GM12878 (cell line): ENCODE measurements around the gene FLYWCH2. TPM values are rescaled to one million over a fixed set of nuclear protein-coding genes. Genes with fewer than 3 reads are reported as not detected.
A peak's percentile ranks its signal among the peaks of the same experiment; 100 is the strongest.

Experiments used
- ATF3 ChIP-seq: IDR thresholded peaks from 2 replicates; pipeline ENCODE4 v1.6.1; 2011; ENCODE audit warnings: low read depth, mild to moderate bottlenecking, low read length, moderate library complexity, borderline replicate concordance; ENCODE audit errors: extremely low read depth
- ATF7 ChIP-seq: fragments of 450-650 bp; IDR thresholded peaks from 2 replicates; pipeline ENCODE4 v1.6.1; 2016; ENCODE audit warnings: low read depth, mild to moderate bottlenecking
- CREB1 ChIP-seq: IDR thresholded peaks from 2 replicates; pipeline ENCODE4 v1.6.1; 2012; ENCODE audit warnings: low read depth, mild to moderate bottlenecking, inconsistent platforms
- CREM ChIP-seq: IDR thresholded peaks from 2 replicates; pipeline ENCODE4 v1.6.1; 2014; ENCODE audit warnings: antibody characterized with exemption, low read depth
- CTCF ChIP-seq, 3 experiments: IDR thresholded peaks in 2 of 3; conservative IDR thresholded peaks in 1 of 3; 2 replicates each; pipeline ENCODE4 v1.5.1; 2011; ENCODE audit warnings: low read depth in 3 of 3, low read length in 3 of 3, mild to moderate bottlenecking in 3 of 3, control low read depth in 2 of 3, moderate library complexity in 2 of 3, inconsistent platforms in 1 of 3, mixed read lengths in 1 of 3; ENCODE audit not compliant: control insufficient read depth in 2 of 3, insufficient read depth in 1 of 3; ENCODE audit errors: extremely low read depth in 1 of 3
- CUX1 ChIP-seq: IDR thresholded peaks from 2 replicates; pipeline ENCODE4 v1.6.1; 2012; ENCODE audit warnings: improper control_type of control experiment, low read depth, low read length; ENCODE audit not compliant: insufficient replicate concordance
- ETV6 ChIP-seq, 2 experiments: fragments of 450-650 bp in 1 of 2; IDR thresholded peaks in 1 of 2; conservative IDR thresholded peaks in 1 of 2; 2 replicates each; pipeline ENCODE4 v1.6.1; 2014; ENCODE audit warnings: antibody characterized with exemption in 1 of 2, borderline replicate concordance in 1 of 2, low read depth in 1 of 2, mild to moderate bottlenecking in 1 of 2, moderate library complexity in 1 of 2
- FOXK2 ChIP-seq: fragments of 450-650 bp; IDR thresholded peaks from 2 replicates; pipeline ENCODE4 v1.6.1; 2017; ENCODE audit warnings: mild to moderate bottlenecking, moderate library complexity
- HDGF ChIP-seq: fragments of 450-650 bp; IDR thresholded peaks from 2 replicates; pipeline ENCODE4 v1.6.1; 2016; ENCODE audit warnings: antibody characterized with exemption
- IKZF1 ChIP-seq: fragments of 450-650 bp; conservative IDR thresholded peaks from 2 replicates; pipeline ENCODE4 v1.6.1; 2017; ENCODE audit warnings: antibody characterized with exemption, mild to moderate bottlenecking
- NBN ChIP-seq: fragments of 450-650 bp; IDR thresholded peaks from 2 replicates; pipeline ENCODE4 v1.6.1; 2016
- RAD21 ChIP-seq: IDR thresholded peaks from 2 replicates; pipeline ENCODE4 v1.6.1; 2011; ENCODE audit warnings: mild to moderate bottlenecking, low read depth, low read length, moderate library complexity; ENCODE audit not compliant: insufficient read depth
- RUNX3 ChIP-seq: IDR thresholded peaks from 2 replicates; pipeline ENCODE4 v1.6.1; 2012; ENCODE audit warnings: low read length, inconsistent platforms
- SMARCA5 ChIP-seq: fragments of 450-650 bp; IDR thresholded peaks from 2 replicates; pipeline ENCODE4 v1.6.1; 2017; ENCODE audit warnings: mild to moderate bottlenecking
- SMC3 ChIP-seq: IDR thresholded peaks from 2 replicates; pipeline ENCODE4 v1.6.1; 2011; ENCODE audit warnings: low read length, improper control_type of control experiment, borderline replicate concordance
- SRF ChIP-seq, 2 experiments: IDR thresholded peaks; 2 replicates each; pipeline ENCODE4 v1.6.1; 2011; ENCODE audit warnings: low read depth in 2 of 2, low read length in 2 of 2, mild to moderate bottlenecking in 1 of 2, moderate library complexity in 1 of 2
- YBX1 ChIP-seq: fragments of 450-650 bp; IDR thresholded peaks from 2 replicates; pipeline ENCODE4 v1.6.1; 2016; ENCODE audit warnings: antibody characterized with exemption
- ZNF384 ChIP-seq: IDR thresholded peaks from 2 replicates; pipeline ENCODE4 v1.6.1; 2012; ENCODE audit warnings: low read depth, mild to moderate bottlenecking, low read length, improper control_type of control experiment, borderline replicate concordance
- polyA plus RNA-seq, 11 experiments: library from polyadenylated mRNA; depleted of rRNA in 4 of 11; unstranded in 6 of 11; stranded (reverse) in 5 of 11; fragments of >200 nt; fragmentation: Nextera tagmentation in 4 of 11; fragmentation: Illumina TruSeq in 1 of 11; extraction: Ambion mirVana in 4 of 11; extraction: Trizol in 1 of 11; gene quantifications; 1 replicate in 1 of 11; 2 replicates in 10 of 11; pipeline versions ENCODE4 v1.2.1 to v1.2.3, GENCODE V29; 2011 to 2016; ENCODE audit warnings: inconsistent platforms in 2 of 11, missing spikeins in 2 of 11, low read depth in 1 of 11
- total RNA-seq, 4 experiments: library from RNA; depleted of rRNA in 3 of 4; stranded (reverse); fragments of >200 nt in 3 of 4; fragmentation: Illumina TruSeq in 1 of 4; extraction: Trizol in 1 of 4; gene quantifications; 2 replicates each; pipeline versions ENCODE4 v1.2.1 to v1.2.3, GENCODE V29; 2013 to 2021

FLYWCH2 gene
- total and polyA plus RNA-seq, 10 of the 15 experiments (the other 5 are each of a cell fraction or from before 2014, with no cell fraction given): 0.27 to 43.1 (median 17.7) TPM

- TF ChIP-seq ETV6 (conservative IDR thresholded peaks at IDR 0.05 in 1 of 2, IDR thresholded peaks at IDR 0.05 in 1 of 2; ENCODE audit: borderline replicate concordance in 1 of 2, low read depth in 1 of 2) (no peak), CREB1 (peak; percentile 86), SRF (IDR thresholded peaks at IDR 0.05; ENCODE audit: low read depth in 2 of 2, low read length in 2 of 2) (no peak), ATF7 (0 out of 2 replicates have a peak, but pooled peaks have one; percentile 35), CREM (peak; percentile 88), RAD21 (peak; percentile 66), RUNX3 (0 out of 2 replicates have a peak, but pooled peaks have one; percentile 20), HDGF (0 out of 2 replicates have a peak, but pooled peaks have one; percentile 25), CTCF (IDR thresholded peaks at IDR 0.05 in 2 of 3, conservative IDR thresholded peaks at IDR 0.05 in 1 of 3; ENCODE audit: control insufficient read depth in 2 of 3, extremely low read depth in 1 of 3, insufficient read depth in 1 of 3, low read depth in 3 of 3, low read length in 3 of 3) (peak; percentile 89 to 95 (median 93)), YBX1 (no peak), FOXK2 (no peak), IKZF1 (0 out of 2 replicates have a peak, but pooled peaks have one; percentile 27), NBN (peak; percentile 42; the same call in 1 of the 2 replicates), SMC3 (peak; percentile 60), CUX1 (no peak), ZNF384 (no peak), SMARCA5 (peak; percentile 36; the same call in 1 of the 2 replicates), ATF3 (no peak)
These were observed 44.1 kb downstream of the FLYWCH2 start (continued) for GRCh38 chr16:2927010-2927646.
